ENCODE measurements around the gene CSMD2.
"Not testable (repeated sequence)": the region's sequence is repeated elsewhere in the genome, so short reads cannot be mapped to it uniquely, and the experiment has no call there.

Gene CSMD2

GRCh38 chr1:34164771-34165391 is at the start of gene CSMD2:
Gene CSMD2, minus strand, starts transcription at chr1:34165230. Its CDS starts 133 bp downstream, at chr1:34165097.
- no peak for DNase-seq (ENCODE audit: low read depth)

- no peak for DNase-seq (ENCODE audit: low read depth)
Measured at GRCh38 chr1:34213956-34214355, 48.9 kb upstream of the CSMD2 start.

GRCh38 chr1:34212673-34213072 is 47.6 kb upstream of the CSMD2 start:
- DNase-seq (ENCODE audit: low read depth), result no peak

- DNase-seq (ENCODE audit: low read depth), result no peak
Measured at GRCh38 chr1:34199927-34200326, 34.9 kb upstream of the CSMD2 start.

GRCh38 chr1:34192621-34193020 is 27.6 kb upstream of the CSMD2 start:
- no peak for DNase-seq (ENCODE audit: low read depth)

- no peak for DNase-seq (ENCODE audit: low read depth)
Measured at GRCh38 chr1:34190692-34191091, 25.7 kb upstream of the CSMD2 start.

- DNase-seq (ENCODE audit: low read depth), result no peak
Measured at GRCh38 chr1:34188985-34189384, 24.0 kb upstream of the CSMD2 start.

- DNase-seq (ENCODE audit: low read depth), result no peak
Measured at GRCh38 chr1:34188418-34188817, 23.4 kb upstream of the CSMD2 start.

- no peak for DNase-seq (ENCODE audit: low read depth)
Measured at GRCh38 chr1:34186741-34187494, 21.9 kb upstream of the CSMD2 start.

- DNase-seq (ENCODE audit: low read depth), result not testable (repeated sequence)
Measured at GRCh38 chr1:34183381-34183780, 18.4 kb upstream of the CSMD2 start.

GRCh38 chr1:34178072-34178471 is 13.0 kb upstream of the CSMD2 start:
- no peak for DNase-seq (ENCODE audit: low read depth)

- no peak for DNase-seq (ENCODE audit: low read depth)
Measured at GRCh38 chr1:34176830-34177603, 12.0 kb upstream of the CSMD2 start, which contains the start of gene C1orf94. Gene C1orf94, plus strand, starts transcription at chr1:34176907. Its CDS starts 883 bp downstream, at chr1:34177790.

- DNase-seq (ENCODE audit: low read depth), result no peak
Measured at GRCh38 chr1:34175744-34176143, 10.7 kb upstream of the CSMD2 start.

GRCh38 chr1:34167389-34167788 is 2.4 kb upstream of the CSMD2 start:
- DNase-seq (ENCODE audit: low read depth), result no peak

GRCh38 chr1:34166625-34167361 is 1.8 kb upstream of the CSMD2 start:
- DNase-seq (ENCODE audit: low read depth), result no peak

GRCh38 chr1:34166191-34166624 is 1.2 kb upstream of the CSMD2 start:
- no peak for DNase-seq (ENCODE audit: low read depth)

GRCh38 chr1:34165422-34165921 is 442 bp upstream of the CSMD2 start:
- DNase-seq (ENCODE audit: low read depth), result no peak

- no peak for DNase-seq (ENCODE audit: low read depth)
Measured at GRCh38 chr1:34163792-34164731, 968 bp downstream of the CSMD2 start.

- DNase-seq (ENCODE audit: low read depth), result peak; percentile 8
Measured at GRCh38 chr1:34162852-34163766, 1.9 kb downstream of the CSMD2 start.

- no peak for DNase-seq (ENCODE audit: low read depth)
Measured at GRCh38 chr1:34156739-34157138, 8.3 kb downstream of the CSMD2 start.

Measured in activated T-cell treated with anti-CD3 and anti-CD28 coated beads for 24 hours (primary cell).